Lower lobe of right lung (tissue), 2 donors: Measurements from ENCODE around the gene PDE6D. TPM values are rescaled to one million over a fixed set of nuclear protein-coding genes. Genes with fewer than 3 reads are reported as not detected.

Experiments
- ATAC-seq, 2 donors: fragments of 200-7000 bp; cut with Tn5 transposase; one replicate each; pipeline ENCODE4 v1.9.1; 2020 to 2022; ENCODE audit warnings: mild to moderate bottlenecking in 2 of 2, moderate library complexity in 2 of 2
- DNase-seq: peaks from one replicate; pipeline ENCODE4 v3.0.0-alpha.2; 2020
- H3K27ac ChIP-seq: fragments of 200-600 bp; one replicate; pipeline ENCODE4 v1.8.0; 2022
- H3K27me3 ChIP-seq: fragments of 200-600 bp; one replicate; pipeline ENCODE4 v1.8.0; 2022; ENCODE audit warnings: low read depth
- H3K36me3 ChIP-seq: fragments of 200-600 bp; one replicate; pipeline ENCODE4 v1.8.0; 2022; ENCODE audit warnings: mild to moderate bottlenecking
- H3K4me1 ChIP-seq: fragments of 200-600 bp; one replicate; pipeline ENCODE4 v1.8.0; 2022
- H3K4me3 ChIP-seq: fragments of 200-600 bp; one replicate; pipeline ENCODE4 v1.8.0; 2022; ENCODE audit warnings: mild to moderate bottlenecking
- H3K9me3 ChIP-seq: fragments of 200-600 bp; one replicate; pipeline ENCODE4 v1.8.0; 2022
- intact Hi-C: fragments of 100-400 bp; cut with DNase I; formaldehyde crosslinking; loops from one replicate; pipeline ENCODE4 v1.11.0; 2022
- total RNA-seq: library from RNA; stranded (reverse); fragmentation: NEBNext Ultra II Directional; extraction: Animal tissue kit (Norgen Biotek cat#: 25700); gene quantifications from one replicate; pipeline ENCODE4 v1.2.1, GENCODE V29; 2021
- TF ChIP-seq, protein P1 (sequence below): fragments of 200-600 bp; IDR thresholded peaks from one replicate; pipeline ENCODE4 v1.8.0; 2022; ENCODE audit warnings: antibody characterized with exemption, mild to moderate bottlenecking
- donor health status: DM: no; HTN: yes; CAD: no; lungs with severe emphysema.

The PDE6D gene
- total RNA-seq, 1 donor from 2014 or later, result 18.5 TPM

DNA sequence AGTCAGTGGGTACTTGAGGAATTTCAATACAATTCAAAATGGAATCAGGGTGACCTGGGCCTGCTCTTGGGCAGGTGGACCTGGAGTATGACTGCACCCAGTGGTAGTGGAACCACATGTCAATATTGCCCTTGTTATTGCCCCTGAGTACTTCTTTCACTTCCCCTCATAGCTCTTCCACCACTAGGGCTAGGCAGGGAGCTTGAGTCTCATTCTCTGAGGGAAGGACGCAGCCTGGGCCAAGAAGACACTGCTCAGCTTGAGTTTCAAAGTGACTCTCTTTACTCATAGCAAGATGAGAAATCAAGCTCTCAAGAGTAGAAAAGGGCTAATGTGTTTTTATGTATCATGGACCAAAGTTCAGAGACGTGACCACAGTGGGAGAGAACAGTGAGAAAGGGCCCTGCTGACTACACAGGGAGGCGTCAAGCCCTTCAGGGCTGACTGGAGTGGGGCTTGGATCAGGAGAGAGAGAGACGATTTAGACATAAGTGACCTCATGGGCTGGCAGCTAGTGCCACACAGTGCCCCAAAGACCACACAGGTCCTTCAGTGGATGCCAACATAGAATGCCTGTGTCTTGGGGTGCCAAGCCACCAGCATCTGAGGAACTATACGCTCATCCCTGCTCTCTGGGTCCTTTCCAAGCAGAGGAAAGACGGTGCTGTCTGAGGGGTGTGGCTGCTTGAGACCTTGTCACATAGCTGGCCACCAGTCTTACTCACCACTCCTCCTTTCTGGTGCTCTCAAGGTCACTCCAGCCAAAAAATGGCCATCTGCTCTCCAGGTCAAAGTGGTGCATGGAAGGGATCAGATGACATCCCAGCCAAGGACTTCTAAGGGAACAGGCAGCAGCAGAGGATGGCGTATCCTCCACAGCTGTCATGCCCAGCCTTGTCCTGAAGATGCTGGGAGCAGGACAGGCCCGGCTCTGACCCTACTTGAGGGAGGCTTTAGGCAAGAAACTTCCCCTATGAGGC is 59.8 kb downstream of the PDE6D start:
- DNase-seq, result no peak
- intact Hi-C loops, result no loop called here
- no peaks in the 10 kb centered on the region for H3K27me3 ChIP-seq
- ATAC-seq, result no peak
- H3K4me1 ChIP-seq, result no peaks in the 10 kb centered on the region
- no peaks in the 10 kb centered on the region for H3K9me3 ChIP-seq
- H3K27ac ChIP-seq, result no peak overlapping the region
- TF ChIP-seq, protein P1, sequence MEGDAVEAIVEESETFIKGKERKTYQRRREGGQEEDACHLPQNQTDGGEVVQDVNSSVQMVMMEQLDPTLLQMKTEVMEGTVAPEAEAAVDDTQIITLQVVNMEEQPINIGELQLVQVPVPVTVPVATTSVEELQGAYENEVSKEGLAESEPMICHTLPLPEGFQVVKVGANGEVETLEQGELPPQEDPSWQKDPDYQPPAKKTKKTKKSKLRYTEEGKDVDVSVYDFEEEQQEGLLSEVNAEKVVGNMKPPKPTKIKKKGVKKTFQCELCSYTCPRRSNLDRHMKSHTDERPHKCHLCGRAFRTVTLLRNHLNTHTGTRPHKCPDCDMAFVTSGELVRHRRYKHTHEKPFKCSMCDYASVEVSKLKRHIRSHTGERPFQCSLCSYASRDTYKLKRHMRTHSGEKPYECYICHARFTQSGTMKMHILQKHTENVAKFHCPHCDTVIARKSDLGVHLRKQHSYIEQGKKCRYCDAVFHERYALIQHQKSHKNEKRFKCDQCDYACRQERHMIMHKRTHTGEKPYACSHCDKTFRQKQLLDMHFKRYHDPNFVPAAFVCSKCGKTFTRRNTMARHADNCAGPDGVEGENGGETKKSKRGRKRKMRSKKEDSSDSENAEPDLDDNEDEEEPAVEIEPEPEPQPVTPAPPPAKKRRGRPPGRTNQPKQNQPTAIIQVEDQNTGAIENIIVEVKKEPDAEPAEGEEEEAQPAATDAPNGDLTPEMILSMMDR, result no peak
- no peaks in the 10 kb centered on the region for H3K36me3 ChIP-seq
- H3K4me3 ChIP-seq, result no peak overlapping the region

DNA sequence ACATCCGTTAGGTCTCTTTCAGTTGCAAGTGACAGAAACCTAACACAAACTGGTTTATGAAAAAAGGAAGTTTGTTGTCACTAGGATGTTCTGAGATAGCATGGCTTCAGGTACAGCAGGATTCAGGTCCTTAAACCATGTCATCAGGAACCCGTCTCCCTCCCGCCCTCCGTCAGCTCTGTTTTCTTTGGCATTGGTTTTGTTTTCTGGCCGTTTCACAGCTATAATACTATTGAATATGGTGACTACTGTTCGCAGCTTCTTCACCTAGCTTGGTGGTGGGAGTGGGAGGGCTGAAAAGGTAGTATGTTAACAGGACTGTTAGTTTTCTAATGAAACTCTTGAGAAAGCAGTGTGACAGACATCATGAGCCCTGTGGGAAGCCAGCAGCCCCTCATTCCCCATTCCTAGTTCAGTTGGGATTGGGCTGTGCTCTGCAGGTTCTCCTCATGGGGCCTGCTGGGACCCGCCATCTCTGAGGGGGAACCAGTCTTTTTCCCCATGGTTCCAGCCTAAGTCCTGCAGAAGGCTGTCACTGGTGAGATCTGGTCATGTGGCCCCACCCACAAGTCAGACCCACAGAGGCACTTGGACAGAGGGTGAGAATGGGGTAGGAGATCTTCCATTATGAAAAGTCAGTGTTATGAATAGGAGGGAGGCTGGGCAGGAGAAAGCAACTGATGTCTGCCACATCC is 60.6 kb downstream of the PDE6D start:
- intact Hi-C loops, result no loop called here
- TF ChIP-seq, protein P1, result no peak
- H3K4me1 ChIP-seq, result no peaks in the 10 kb centered on the region
- DNase-seq, result no peak
- H3K27ac ChIP-seq, result no peak overlapping the region
- H3K36me3 ChIP-seq, result no peaks in the 10 kb centered on the region
- H3K9me3 ChIP-seq, result no peaks in the 10 kb centered on the region
- H3K27me3 ChIP-seq, result no peaks in the 10 kb centered on the region
- no peak overlapping the region for H3K4me3 ChIP-seq
- no peak for ATAC-seq

DNA sequence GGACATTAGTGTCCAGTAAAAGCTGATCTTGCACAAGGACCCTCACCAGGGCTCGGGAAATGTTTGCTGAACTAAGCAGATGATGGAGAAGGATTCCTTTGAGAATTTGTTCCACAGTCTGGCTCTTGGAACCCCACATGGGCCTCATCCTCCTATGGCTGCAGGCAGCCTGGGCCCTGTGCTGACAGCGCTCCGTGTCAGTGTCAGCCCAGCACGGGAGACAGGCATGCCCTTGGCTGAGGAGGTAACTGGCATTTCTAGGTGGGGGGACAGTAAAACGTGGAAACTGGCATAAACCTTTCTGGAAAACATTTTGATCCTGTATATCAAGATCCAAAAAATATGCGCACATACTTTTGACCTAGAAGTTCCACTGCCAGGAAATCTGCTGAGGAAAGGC is 62.3 kb downstream of the PDE6D start:
- Histone ChIP-seq H3K4me1 (peaks cover 7% of the 10 kb centered on the region), H3K27ac (no peak overlapping the region), H3K36me3 (peaks cover 6% of the 10 kb centered on the region), H3K9me3 (no peaks in the 10 kb centered on the region), H3K27me3 (no peaks in the 10 kb centered on the region), H3K4me3 (no peak overlapping the region)
- ATAC-seq, result no peak
- TF ChIP-seq, protein P1, result no peak
- no peak for DNase-seq
- intact Hi-C loops, result no loop called here

DNA sequence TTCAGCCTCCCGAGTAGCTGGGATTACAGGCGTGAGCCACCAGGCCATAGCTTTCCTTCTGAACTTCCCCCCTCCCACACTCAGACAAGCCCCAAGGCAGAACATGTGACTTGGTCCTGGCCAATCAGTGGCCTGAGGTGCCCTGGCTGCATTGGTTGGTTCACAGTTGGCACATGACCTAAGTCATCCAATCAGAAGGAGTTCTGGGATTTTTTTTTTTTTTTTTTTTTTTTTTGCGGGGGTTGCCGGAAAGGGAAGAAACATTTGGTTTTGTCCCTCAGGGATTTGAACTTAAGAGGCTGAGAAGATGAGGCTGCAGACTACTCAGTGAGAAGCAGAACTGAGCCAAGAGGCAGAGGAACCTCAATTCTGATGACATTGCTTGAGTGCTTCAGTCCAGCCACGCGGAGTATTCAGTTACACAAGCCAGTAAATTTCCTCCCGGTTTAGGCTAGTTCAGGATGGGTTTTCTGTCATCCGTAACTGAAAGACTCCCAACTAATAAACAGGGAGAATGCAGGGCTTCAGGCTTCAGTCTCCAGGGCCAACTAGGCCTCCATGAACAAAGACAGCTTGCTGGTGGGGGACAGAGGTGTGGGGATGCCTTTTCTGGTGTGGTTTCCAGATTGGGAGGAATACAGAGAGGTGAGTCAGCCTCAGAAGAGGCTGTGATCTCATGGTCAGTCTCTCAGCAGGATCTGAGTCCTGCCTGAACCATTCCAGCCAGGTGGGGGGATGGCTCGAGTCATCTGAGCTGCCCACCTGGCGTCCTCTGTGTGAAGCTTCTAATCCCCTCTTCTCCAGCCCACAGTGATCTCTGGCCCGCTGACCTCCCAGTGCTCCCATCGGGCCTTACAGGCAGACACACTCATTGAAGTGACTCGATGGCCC is 63.6 kb downstream of the PDE6D start:
- Histone ChIP-seq H3K4me3 (no peak overlapping the region), H3K27ac (peak overlapping the region; percentile 51), H3K36me3 (peaks cover 18% of the 10 kb centered on the region), H3K27me3 (no peaks in the 10 kb centered on the region), H3K9me3 (no peaks in the 10 kb centered on the region), H3K4me1 (peaks cover 15% of the 10 kb centered on the region)
- ATAC-seq, result peak; percentile 22 to 62
- intact Hi-C loops, result no loop called here
- TF ChIP-seq, protein P1, result no peak
- DNase-seq, result peak; percentile 80

DNA sequence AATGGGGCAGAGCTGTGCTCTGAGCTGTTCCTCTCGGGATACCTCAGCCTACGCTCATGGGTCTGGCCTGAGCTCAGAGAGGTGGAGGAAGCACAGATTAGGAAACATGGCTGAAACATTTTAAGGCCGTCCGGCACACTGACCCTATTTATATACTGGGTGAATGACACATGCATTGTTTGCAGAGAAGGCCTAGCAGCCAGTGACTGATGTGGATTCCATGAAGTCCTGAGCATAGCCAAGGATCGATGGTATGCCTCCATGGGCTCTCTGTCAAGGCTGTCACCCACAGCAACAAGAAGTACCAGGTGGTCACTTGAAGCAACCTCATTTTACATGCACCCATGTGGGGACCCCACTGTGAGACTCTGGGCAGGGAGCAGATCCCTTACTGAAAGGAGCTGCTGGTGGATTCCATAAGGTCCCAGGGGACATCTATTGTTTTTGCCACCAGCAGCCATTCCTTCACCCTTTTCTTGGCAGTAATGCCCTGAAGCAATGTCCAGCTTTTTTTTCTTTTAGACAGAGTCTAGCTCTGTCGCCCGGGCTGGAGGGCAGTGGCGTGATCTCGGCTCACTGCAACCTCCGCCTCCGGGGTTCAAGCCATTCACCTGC is 64.3 kb downstream of the PDE6D start:
- Histone ChIP-seq H3K27me3 (no peaks in the 10 kb centered on the region), H3K9me3 (no peaks in the 10 kb centered on the region), H3K4me1 (peaks cover 23% of the 10 kb centered on the region), H3K27ac (no peak overlapping the region), H3K4me3 (no peak overlapping the region), H3K36me3 (peaks cover 25% of the 10 kb centered on the region)
- intact Hi-C loops, result no loop called here
- DNase-seq, result no peak
- TF ChIP-seq, protein P1, result no peak
- ATAC-seq, result no peak
